ENCODE data around the gene EPHB1. TPM values are rescaled to one million over a fixed set of nuclear protein-coding genes. Genes with fewer than 3 reads are reported as not detected.

EPHB1 gene
- polyA plus RNA-seq, 1 of the 3 experiments (the other 2 are of a cell fraction): 1.2 TPM

DNA sequence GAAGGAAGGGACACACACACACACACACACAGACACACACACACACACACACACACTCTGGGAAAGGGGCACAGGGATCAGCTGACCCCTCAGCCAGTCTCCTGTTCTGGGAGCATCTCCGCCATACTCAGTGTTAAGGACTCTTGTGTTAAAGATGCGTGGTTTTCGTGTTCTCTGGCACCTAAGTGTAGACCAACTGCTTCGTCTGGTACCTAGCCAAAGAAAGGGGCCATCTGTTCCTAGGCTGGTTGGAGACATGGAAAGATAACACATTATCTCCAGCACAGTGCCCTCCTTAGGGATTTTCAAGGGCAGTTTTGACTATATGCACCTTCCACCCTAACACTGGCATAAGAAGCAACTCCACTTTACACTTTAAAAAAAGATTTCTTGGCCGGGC, 65.1 kb downstream of the EPHB1 start (continued):
- TF ChIP-seq, protein P1, sequence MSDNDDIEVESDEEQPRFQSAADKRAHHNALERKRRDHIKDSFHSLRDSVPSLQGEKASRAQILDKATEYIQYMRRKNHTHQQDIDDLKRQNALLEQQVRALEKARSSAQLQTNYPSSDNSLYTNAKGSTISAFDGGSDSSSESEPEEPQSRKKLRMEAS (IDR thresholded peaks at IDR 0.05; ENCODE audit: low read depth): no peak

DNA sequence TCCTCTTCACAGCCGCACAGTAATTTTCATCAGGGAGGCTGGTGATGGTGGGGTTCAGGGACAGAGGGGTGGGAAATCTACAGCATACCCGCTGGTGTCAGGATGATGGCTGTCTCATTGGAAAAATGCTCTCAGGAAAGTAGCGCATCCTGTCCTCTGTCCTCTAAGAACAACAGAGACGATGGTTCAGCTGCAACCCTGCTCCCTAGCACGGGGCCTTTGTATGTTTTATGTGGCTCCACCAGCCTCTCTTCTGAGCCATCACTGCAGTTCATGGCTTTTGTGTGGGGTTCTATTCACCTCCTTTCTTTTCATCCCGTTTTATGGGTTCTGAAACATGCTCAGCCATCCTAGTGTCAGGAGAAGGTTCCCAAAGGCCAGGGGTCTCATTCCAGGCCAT, 68.9 kb downstream of the EPHB1 start:
- Histone ChIP-seq H3K9ac (no peak overlapping the region), H3K4me3 (ENCODE audit: low read depth in 2 of 2, low read length in 1 of 2) (no peak overlapping the region), H3K79me2 (ENCODE audit: insufficient read depth) (no peaks in the 10 kb centered on the region), H3K36me3 (replicated peaks in 1 of 2; ENCODE audit: control insufficient read depth in 1 of 2, insufficient read depth in 2 of 2, low read length in 1 of 2) (no peaks in the 10 kb centered on the region), H3K9me2 (no peaks in the 10 kb centered on the region), H4K20me1 (ENCODE audit: insufficient read depth) (no peaks in the 10 kb centered on the region), H3K4me1 (ENCODE audit: control insufficient read depth in 1 of 2, insufficient read depth in 2 of 2, low read depth in 1 of 2, low read length in 1 of 2) (no peaks in the 10 kb centered on the region; a peak in 1 of 4 replicates), H3K9me3 (no peaks in the 10 kb centered on the region), H2AFZ (ENCODE audit: low read depth) (no peak overlapping the region), H3F3A (replicated peaks; ENCODE audit: insufficient read depth) (no peaks in the 10 kb centered on the region), H3K27ac (ENCODE audit: low read depth in 2 of 2, low read length in 1 of 2) (no peak overlapping the region), H3K27me3 (ENCODE audit: insufficient read depth) (no peaks in the 10 kb centered on the region), H3K4me2 (no peak overlapping the region)
- TF ChIP-seq RAD21 (IDR thresholded peaks at IDR 0.05; ENCODE audit: low read length) (no peak), SMC3 (IDR thresholded peaks at IDR 0.05; ENCODE audit: low read depth, low read length) (no peak), MEF2A (IDR thresholded peaks at IDR 0.05; ENCODE audit: borderline replicate concordance, low read depth) (no peak), JUND (IDR thresholded peaks at IDR 0.05) (no peak), EZH2phosphoT487 (IDR thresholded peaks at IDR 0.05; ENCODE audit: borderline replicate concordance, low read depth) (no peak), POLR2AphosphoS5 (IDR thresholded peaks at IDR 0.05; ENCODE audit: low read depth, low read length) (no peak)
- TF ChIP-seq, protein P1 (IDR thresholded peaks at IDR 0.05; ENCODE audit: low read depth): no peak
- no peak for DNase-seq
- ChIA-PET POLR2A (no interaction called here), CTCF (interaction anchor here (0.8 kb wide), 1 partner anchor 73 kb away, joined by 3 read pairs; no protein-coding TSS in a partner anchor)
- 65% methylated on average over 6 of the region's 6 CpGs for WGBS (ENCODE audit: low lambda C conversion rate)

DNA sequence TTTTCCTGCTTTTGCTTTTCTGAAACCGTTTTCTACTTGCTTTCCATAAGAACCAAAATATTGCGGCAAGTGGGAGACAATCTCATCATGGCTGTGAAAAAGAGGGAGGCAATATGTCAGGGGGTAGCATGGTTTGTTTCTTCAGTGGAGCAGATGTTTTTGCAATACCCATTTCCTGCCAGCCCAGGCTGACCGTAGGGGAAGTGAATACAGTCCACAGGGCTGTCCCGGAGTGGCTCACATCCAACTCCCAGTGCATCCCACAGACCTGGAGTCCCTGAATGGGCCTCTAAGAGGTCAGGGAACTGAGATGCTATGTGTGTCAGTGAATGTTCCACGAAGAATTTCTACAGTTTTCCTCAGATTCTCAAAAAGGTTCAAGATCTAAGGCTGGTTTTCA, 69.6 kb downstream of the EPHB1 start:
- Histone ChIP-seq H3K79me2 (ENCODE audit: insufficient read depth) (no peaks in the 10 kb centered on the region), H3K9me3 (no peaks in the 10 kb centered on the region), H3K27me3 (ENCODE audit: insufficient read depth) (no peaks in the 10 kb centered on the region), H3K9ac (no peak overlapping the region), H3K9me2 (no peaks in the 10 kb centered on the region), H4K20me1 (ENCODE audit: insufficient read depth) (no peaks in the 10 kb centered on the region), H3K27ac (ENCODE audit: low read depth in 2 of 2, low read length in 1 of 2) (no peak overlapping the region), H2AFZ (ENCODE audit: low read depth) (no peak overlapping the region), H3K36me3 (replicated peaks in 1 of 2; ENCODE audit: control insufficient read depth in 1 of 2, insufficient read depth in 2 of 2, low read length in 1 of 2) (no peaks in the 10 kb centered on the region), H3K4me2 (no peak overlapping the region), H3F3A (replicated peaks; ENCODE audit: insufficient read depth) (no peaks in the 10 kb centered on the region), H3K4me3 (ENCODE audit: low read depth in 2 of 2, low read length in 1 of 2) (no peak overlapping the region), H3K4me1 (ENCODE audit: control insufficient read depth in 1 of 2, insufficient read depth in 2 of 2, low read depth in 1 of 2, low read length in 1 of 2) (no peaks in the 10 kb centered on the region; a peak in 1 of 4 replicates)
- CTCF ChIA-PET: no interaction called here
- peak; percentile 23 for DNase-seq
- 45% methylated on average over 5 of the region's 5 CpGs for WGBS (ENCODE audit: low lambda C conversion rate)
- TF ChIP-seq, protein P2, sequence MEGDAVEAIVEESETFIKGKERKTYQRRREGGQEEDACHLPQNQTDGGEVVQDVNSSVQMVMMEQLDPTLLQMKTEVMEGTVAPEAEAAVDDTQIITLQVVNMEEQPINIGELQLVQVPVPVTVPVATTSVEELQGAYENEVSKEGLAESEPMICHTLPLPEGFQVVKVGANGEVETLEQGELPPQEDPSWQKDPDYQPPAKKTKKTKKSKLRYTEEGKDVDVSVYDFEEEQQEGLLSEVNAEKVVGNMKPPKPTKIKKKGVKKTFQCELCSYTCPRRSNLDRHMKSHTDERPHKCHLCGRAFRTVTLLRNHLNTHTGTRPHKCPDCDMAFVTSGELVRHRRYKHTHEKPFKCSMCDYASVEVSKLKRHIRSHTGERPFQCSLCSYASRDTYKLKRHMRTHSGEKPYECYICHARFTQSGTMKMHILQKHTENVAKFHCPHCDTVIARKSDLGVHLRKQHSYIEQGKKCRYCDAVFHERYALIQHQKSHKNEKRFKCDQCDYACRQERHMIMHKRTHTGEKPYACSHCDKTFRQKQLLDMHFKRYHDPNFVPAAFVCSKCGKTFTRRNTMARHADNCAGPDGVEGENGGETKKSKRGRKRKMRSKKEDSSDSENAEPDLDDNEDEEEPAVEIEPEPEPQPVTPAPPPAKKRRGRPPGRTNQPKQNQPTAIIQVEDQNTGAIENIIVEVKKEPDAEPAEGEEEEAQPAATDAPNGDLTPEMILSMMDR (IDR thresholded peaks at IDR 0.05): no peak
- TF ChIP-seq TAF1 (IDR thresholded peaks at IDR 0.05; ENCODE audit: borderline replicate concordance, low read depth, low read length) (no peak), TCF12 (IDR thresholded peaks at IDR 0.05) (no peak), RCOR1 (IDR thresholded peaks at IDR 0.05; ENCODE audit: low read length) (no peak), NFIC (IDR thresholded peaks at IDR 0.05; ENCODE audit: borderline replicate concordance) (no peak), JUND (IDR thresholded peaks at IDR 0.05) (no peak), MEF2A (IDR thresholded peaks at IDR 0.05; ENCODE audit: borderline replicate concordance, low read depth) (no peak), EP300 (IDR thresholded peaks at IDR 0.05; ENCODE audit: borderline replicate concordance in 1 of 2, low read depth in 1 of 2, low read length in 1 of 2) (no peak)
- TF ChIP-seq, protein P3, sequence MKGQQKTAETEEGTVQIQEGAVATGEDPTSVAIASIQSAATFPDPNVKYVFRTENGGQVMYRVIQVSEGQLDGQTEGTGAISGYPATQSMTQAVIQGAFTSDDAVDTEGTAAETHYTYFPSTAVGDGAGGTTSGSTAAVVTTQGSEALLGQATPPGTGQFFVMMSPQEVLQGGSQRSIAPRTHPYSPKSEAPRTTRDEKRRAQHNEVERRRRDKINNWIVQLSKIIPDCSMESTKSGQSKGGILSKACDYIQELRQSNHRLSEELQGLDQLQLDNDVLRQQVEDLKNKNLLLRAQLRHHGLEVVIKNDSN (IDR thresholded peaks at IDR 0.05; ENCODE audit: borderline replicate concordance, low read depth): no peak
- TF ChIP-seq, protein P4, sequence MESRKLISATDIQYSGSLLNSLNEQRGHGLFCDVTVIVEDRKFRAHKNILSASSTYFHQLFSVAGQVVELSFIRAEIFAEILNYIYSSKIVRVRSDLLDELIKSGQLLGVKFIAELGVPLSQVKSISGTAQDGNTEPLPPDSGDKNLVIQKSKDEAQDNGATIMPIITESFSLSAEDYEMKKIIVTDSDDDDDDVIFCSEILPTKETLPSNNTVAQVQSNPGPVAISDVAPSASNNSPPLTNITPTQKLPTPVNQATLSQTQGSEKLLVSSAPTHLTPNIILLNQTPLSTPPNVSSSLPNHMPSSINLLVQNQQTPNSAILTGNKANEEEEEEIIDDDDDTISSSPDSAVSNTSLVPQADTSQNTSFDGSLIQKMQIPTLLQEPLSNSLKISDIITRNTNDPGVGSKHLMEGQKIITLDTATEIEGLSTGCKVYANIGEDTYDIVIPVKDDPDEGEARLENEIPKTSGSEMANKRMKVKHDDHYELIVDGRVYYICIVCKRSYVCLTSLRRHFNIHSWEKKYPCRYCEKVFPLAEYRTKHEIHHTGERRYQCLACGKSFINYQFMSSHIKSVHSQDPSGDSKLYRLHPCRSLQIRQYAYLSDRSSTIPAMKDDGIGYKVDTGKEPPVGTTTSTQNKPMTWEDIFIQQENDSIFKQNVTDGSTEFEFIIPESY (IDR thresholded peaks at IDR 0.05; ENCODE audit: borderline replicate concordance, low read depth): no peak
- POLR2A ChIA-PET: no interaction called here
